ENCODE results near the gene BMP5.

Gene BMP5

DNA sequence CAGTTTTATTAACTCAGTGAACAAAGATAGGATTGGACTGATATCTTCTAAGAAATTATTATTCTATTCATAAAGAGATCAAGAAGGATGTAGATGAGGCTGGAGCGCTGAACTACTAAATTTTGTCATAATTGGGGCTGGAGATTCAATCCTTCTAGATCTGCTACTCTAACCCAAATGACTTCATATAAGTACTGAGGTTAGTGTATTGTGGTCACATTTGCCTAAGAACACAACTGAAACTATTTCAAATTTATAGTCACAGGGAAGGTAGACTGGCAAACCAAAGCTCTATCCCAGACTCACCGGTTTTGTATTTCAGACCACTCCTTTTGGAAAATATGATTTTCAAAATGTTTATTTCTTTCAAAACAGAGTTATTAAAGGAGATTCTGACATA, 96.7 kb downstream of the BMP5 start:
- Histone ChIP-seq H3K4me3 (ENCODE audit: insufficient read depth, low read length, poor library complexity, severe bottlenecking) (no peak overlapping the region), H3K9ac (ENCODE audit: low read length) (no peak overlapping the region), H2AFZ (ENCODE audit: low read depth, low read length, severe bottlenecking) (no peak overlapping the region), H3K27ac (ENCODE audit: low read depth, low read length) (no peak overlapping the region), H3K4me2 (ENCODE audit: low read depth, low read length, poor library complexity, severe bottlenecking) (no peak overlapping the region), H3F3A (ENCODE audit: insufficient read depth) (no peaks in the 10 kb centered on the region), H3K79me2 (ENCODE audit: insufficient read depth, low read length) (no peaks in the 10 kb centered on the region), H3K9me3 (ENCODE audit: insufficient read depth, low read length) (no peaks in the 10 kb centered on the region), H4K20me1 (ENCODE audit: low read depth, low read length) (no peaks in the 10 kb centered on the region), H3K36me3 (ENCODE audit: low read length) (no peaks in the 10 kb centered on the region), H3K27me3 (ENCODE audit: low read length) (no peaks in the 10 kb centered on the region), H3K9me2 (replicated peaks; ENCODE audit: insufficient read depth, low read length) (no peaks in the 10 kb centered on the region)
- no peak for TF ChIP-seq EZH2phosphoT487 (conservative IDR thresholded peaks at IDR 0.05; ENCODE audit: low read length)
- TF ChIP-seq, protein P1, sequence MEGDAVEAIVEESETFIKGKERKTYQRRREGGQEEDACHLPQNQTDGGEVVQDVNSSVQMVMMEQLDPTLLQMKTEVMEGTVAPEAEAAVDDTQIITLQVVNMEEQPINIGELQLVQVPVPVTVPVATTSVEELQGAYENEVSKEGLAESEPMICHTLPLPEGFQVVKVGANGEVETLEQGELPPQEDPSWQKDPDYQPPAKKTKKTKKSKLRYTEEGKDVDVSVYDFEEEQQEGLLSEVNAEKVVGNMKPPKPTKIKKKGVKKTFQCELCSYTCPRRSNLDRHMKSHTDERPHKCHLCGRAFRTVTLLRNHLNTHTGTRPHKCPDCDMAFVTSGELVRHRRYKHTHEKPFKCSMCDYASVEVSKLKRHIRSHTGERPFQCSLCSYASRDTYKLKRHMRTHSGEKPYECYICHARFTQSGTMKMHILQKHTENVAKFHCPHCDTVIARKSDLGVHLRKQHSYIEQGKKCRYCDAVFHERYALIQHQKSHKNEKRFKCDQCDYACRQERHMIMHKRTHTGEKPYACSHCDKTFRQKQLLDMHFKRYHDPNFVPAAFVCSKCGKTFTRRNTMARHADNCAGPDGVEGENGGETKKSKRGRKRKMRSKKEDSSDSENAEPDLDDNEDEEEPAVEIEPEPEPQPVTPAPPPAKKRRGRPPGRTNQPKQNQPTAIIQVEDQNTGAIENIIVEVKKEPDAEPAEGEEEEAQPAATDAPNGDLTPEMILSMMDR (IDR thresholded peaks at IDR 0.05; ENCODE audit: insufficient read depth, low read length, poor library complexity, severe bottlenecking) = no peak

DNA sequence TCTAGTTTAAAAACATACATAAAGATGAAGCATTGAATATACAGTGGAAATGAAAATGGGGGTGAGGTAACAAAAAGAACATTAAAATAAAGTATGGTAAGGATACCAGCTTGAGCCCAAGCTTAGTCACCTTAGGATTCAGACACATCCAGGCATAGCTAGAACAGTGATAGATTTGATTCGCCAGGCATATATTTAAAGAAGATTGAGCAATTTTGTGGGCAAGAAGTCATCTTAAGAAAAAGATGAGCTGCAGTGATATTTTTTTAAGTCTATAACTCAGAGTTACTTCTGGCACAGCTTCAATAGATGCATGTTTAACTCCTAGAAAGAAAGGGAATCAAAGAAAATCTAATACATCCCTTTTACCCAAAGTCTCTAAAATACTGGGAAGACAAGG, 97.9 kb downstream of the BMP5 start:
- no peaks in the 10 kb centered on the region for H3K27me3 ChIP-seq (ENCODE audit: low read length)
- H2AFZ ChIP-seq (ENCODE audit: low read depth, low read length, severe bottlenecking) = no peak overlapping the region
- no peak overlapping the region for H3K27ac ChIP-seq (ENCODE audit: low read depth, low read length)
- H3K9me3 ChIP-seq (ENCODE audit: insufficient read depth, low read length) = no peaks in the 10 kb centered on the region
- H3K4me2 ChIP-seq (ENCODE audit: low read depth, low read length, poor library complexity, severe bottlenecking) = no peak overlapping the region
- TF ChIP-seq, protein P1 (IDR thresholded peaks at IDR 0.05; ENCODE audit: insufficient read depth, low read length, poor library complexity, severe bottlenecking) = no peak
- no peak for TF ChIP-seq EZH2phosphoT487 (conservative IDR thresholded peaks at IDR 0.05; ENCODE audit: low read length)
- no peak overlapping the region for H3K4me3 ChIP-seq (ENCODE audit: insufficient read depth, low read length, poor library complexity, severe bottlenecking)
- no peaks in the 10 kb centered on the region for H3K9me2 ChIP-seq (replicated peaks; ENCODE audit: insufficient read depth, low read length)
- H3F3A ChIP-seq (ENCODE audit: insufficient read depth) = no peaks in the 10 kb centered on the region
- no peaks in the 10 kb centered on the region for H4K20me1 ChIP-seq (ENCODE audit: low read depth, low read length)
- no peaks in the 10 kb centered on the region for H3K79me2 ChIP-seq (ENCODE audit: insufficient read depth, low read length)
- no peak overlapping the region for H3K9ac ChIP-seq (ENCODE audit: low read length)
- H3K36me3 ChIP-seq (ENCODE audit: low read length) = no peaks in the 10 kb centered on the region

DNA sequence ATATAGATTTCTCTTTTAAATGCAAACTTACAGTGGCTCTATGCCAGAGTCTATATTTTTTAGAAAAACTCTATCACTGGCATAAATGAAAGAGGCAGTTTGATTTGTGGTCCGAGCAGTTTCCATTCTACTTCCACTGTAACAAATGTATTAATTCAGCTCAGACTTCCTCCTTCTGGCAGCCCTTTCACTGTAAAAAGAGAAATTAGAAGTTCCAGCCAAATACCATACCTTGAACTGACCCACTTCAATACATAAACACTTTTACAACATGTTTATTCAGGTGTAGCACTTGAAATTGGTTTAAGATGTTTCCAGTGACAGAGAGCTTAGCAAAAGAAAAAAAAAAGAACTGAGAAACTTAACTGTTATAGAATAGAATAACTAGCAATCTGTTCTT, 99.3 kb downstream of the BMP5 start:
- Histone ChIP-seq H3K27me3 (ENCODE audit: low read length) (no peaks in the 10 kb centered on the region), H3F3A (ENCODE audit: insufficient read depth) (no peaks in the 10 kb centered on the region), H3K27ac (ENCODE audit: low read depth, low read length) (no peak overlapping the region), H2AFZ (ENCODE audit: low read depth, low read length, severe bottlenecking) (no peak overlapping the region), H3K4me2 (ENCODE audit: low read depth, low read length, poor library complexity, severe bottlenecking) (no peak overlapping the region), H3K79me2 (ENCODE audit: insufficient read depth, low read length) (no peaks in the 10 kb centered on the region), H3K9me3 (ENCODE audit: insufficient read depth, low read length) (no peaks in the 10 kb centered on the region), H3K4me3 (ENCODE audit: insufficient read depth, low read length, poor library complexity, severe bottlenecking) (no peak overlapping the region), H4K20me1 (ENCODE audit: low read depth, low read length) (no peaks in the 10 kb centered on the region), H3K9ac (ENCODE audit: low read length) (no peak overlapping the region), H3K36me3 (ENCODE audit: low read length) (no peaks in the 10 kb centered on the region), H3K9me2 (replicated peaks; ENCODE audit: insufficient read depth, low read length) (no peaks in the 10 kb centered on the region)
- TF ChIP-seq EZH2phosphoT487 (conservative IDR thresholded peaks at IDR 0.05; ENCODE audit: low read length) = no peak
- TF ChIP-seq, protein P1 (IDR thresholded peaks at IDR 0.05; ENCODE audit: insufficient read depth, low read length, poor library complexity, severe bottlenecking) = no peak

DNA sequence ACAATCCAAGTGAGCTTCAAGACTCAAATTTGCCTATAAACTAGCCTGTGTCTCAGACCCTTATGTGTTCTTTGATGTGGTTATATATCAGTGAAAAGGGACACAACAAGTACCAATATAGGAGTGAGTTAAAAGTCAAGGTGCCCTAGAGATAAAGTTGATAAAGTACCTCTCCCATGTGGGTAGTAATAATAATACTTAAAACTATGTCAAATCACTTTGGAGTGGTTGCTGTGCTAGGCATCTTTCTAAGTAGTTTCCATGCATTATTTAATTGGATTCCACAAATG, 100.4 kb downstream of the BMP5 start:
- H2AFZ ChIP-seq (ENCODE audit: low read depth, low read length, severe bottlenecking) = no peak overlapping the region
- H3F3A ChIP-seq (ENCODE audit: insufficient read depth) = no peaks in the 10 kb centered on the region
- no peak overlapping the region for H3K9ac ChIP-seq (ENCODE audit: low read length)
- H3K27ac ChIP-seq (ENCODE audit: low read depth, low read length) = no peak overlapping the region
- no peaks in the 10 kb centered on the region for H4K20me1 ChIP-seq (ENCODE audit: low read depth, low read length)
- no peaks in the 10 kb centered on the region for H3K9me2 ChIP-seq (replicated peaks; ENCODE audit: insufficient read depth, low read length)
- H3K36me3 ChIP-seq (ENCODE audit: low read length) = no peaks in the 10 kb centered on the region
- no peaks in the 10 kb centered on the region for H3K9me3 ChIP-seq (ENCODE audit: insufficient read depth, low read length)
- H3K4me2 ChIP-seq (ENCODE audit: low read depth, low read length, poor library complexity, severe bottlenecking) = no peak overlapping the region
- no peaks in the 10 kb centered on the region for H3K27me3 ChIP-seq (ENCODE audit: low read length)
- H3K79me2 ChIP-seq (ENCODE audit: insufficient read depth, low read length) = no peaks in the 10 kb centered on the region
- H3K4me3 ChIP-seq (ENCODE audit: insufficient read depth, low read length, poor library complexity, severe bottlenecking) = no peak overlapping the region
- TF ChIP-seq EZH2phosphoT487 (conservative IDR thresholded peaks at IDR 0.05; ENCODE audit: low read length) = no peak
- TF ChIP-seq, protein P1 (IDR thresholded peaks at IDR 0.05; ENCODE audit: insufficient read depth, low read length, poor library complexity, severe bottlenecking) = no peak
